CD4-positive, CD25-positive, alpha-beta regulatory T cell (primary cell): ENCODE results near the gene ONECUT2. TPM values are rescaled to one million over a fixed set of nuclear protein-coding genes. Genes with fewer than 3 reads are reported as not detected.

ENCODE experiments used
- ATAC-seq, 2 donors: fragments of 150-1000 bp; cut with Tn5 transposase; one replicate each; pipeline ENCODE4 v1.10.0; 2021; ENCODE audit warnings: low read depth in 2 of 2, moderate number of reproducible peaks in 2 of 2, moderate library complexity in 1 of 2
- DNase-seq, 3 donors: peaks; one replicate each; pipeline versions ENCODE4 v3.0.0 to v3.0.0-alpha.2; 2012 to 2022; ENCODE audit warnings: mixed read lengths in 1 of 3
- H3K27ac ChIP-seq: one replicate; pipeline ENCODE4 v1.7.0; 2013; ENCODE audit warnings: mild to moderate bottlenecking, low read length; ENCODE audit not compliant: insufficient read depth, poor library complexity, severe bottlenecking
- H3K27me3 ChIP-seq: one replicate; pipeline ENCODE4 v1.7.0; 2013; ENCODE audit warnings: low read length; ENCODE audit not compliant: control insufficient read depth, insufficient read depth
- H3K36me3 ChIP-seq: one replicate; pipeline ENCODE4 v1.7.0; 2013; ENCODE audit warnings: mild to moderate bottlenecking, low read length, moderate library complexity; ENCODE audit not compliant: control insufficient read depth, insufficient read depth
- H3K4me1 ChIP-seq: 2 replicates; pipeline ENCODE4 v1.7.0; 2013; ENCODE audit warnings: mild to moderate bottlenecking, low read length; ENCODE audit not compliant: insufficient read depth, control insufficient read depth, poor library complexity, severe bottlenecking
- H3K4me3 ChIP-seq: one replicate; pipeline ENCODE4 v1.7.0; 2013; ENCODE audit warnings: low read depth, mild to moderate bottlenecking, low read length, moderate library complexity
- H3K9me3 ChIP-seq, 2 experiments: 1 replicate in 1 of 2; 2 replicates in 1 of 2; pipeline ENCODE4 v1.7.0; 2013; ENCODE audit warnings: low read length in 2 of 2, mild to moderate bottlenecking in 1 of 2, moderate library complexity in 1 of 2; ENCODE audit not compliant: control insufficient read depth in 2 of 2
- H3K27ac Mint-ChIP-seq, 3 donors: one replicate each; pipeline ENCODE4 v1.8.0; 2020 to 2022; ENCODE audit warnings: mild to moderate bottlenecking in 3 of 3, mixed read lengths in 3 of 3, moderate library complexity in 2 of 3
- H3K27me3 Mint-ChIP-seq: one replicate; pipeline ENCODE4 v1.8.0; 2022; ENCODE audit warnings: mild to moderate bottlenecking, mixed read lengths
- H3K36me3 Mint-ChIP-seq: one replicate; pipeline ENCODE4 v1.8.0; 2020; ENCODE audit warnings: mixed read lengths
- H3K4me1 Mint-ChIP-seq, 4 donors: one replicate each; pipeline ENCODE4 v1.8.0; 2020 to 2022; ENCODE audit warnings: mixed read lengths in 4 of 4, mild to moderate bottlenecking in 1 of 4
- H3K4me3 Mint-ChIP-seq, 4 donors: one replicate each; pipeline ENCODE4 v1.8.0; 2020 to 2022; ENCODE audit warnings: mild to moderate bottlenecking in 4 of 4, mixed read lengths in 4 of 4, moderate library complexity in 3 of 4
- H3K9me3 Mint-ChIP-seq, 7 donors: one replicate each; pipeline ENCODE4 v1.8.0; 2020 to 2022; ENCODE audit warnings: mixed read lengths in 7 of 7, mild to moderate bottlenecking in 3 of 7, moderate library complexity in 2 of 7
- polyA plus RNA-seq, 4 donors: library from polyadenylated mRNA; unstranded; fragments of 300-500 nt; fragmentation: Illumina TruSeq; gene quantifications; one replicate each; pipeline ENCODE4 v1.2.3, GENCODE V29; 2021
- total RNA-seq: library from RNA; stranded (reverse); gene quantifications from one replicate; pipeline ENCODE4 v1.2.3, GENCODE V29; 2022

ONECUT2 gene
- total and polyA plus RNA-seq, 5 donors from 2014 or later: not detected

DNA sequence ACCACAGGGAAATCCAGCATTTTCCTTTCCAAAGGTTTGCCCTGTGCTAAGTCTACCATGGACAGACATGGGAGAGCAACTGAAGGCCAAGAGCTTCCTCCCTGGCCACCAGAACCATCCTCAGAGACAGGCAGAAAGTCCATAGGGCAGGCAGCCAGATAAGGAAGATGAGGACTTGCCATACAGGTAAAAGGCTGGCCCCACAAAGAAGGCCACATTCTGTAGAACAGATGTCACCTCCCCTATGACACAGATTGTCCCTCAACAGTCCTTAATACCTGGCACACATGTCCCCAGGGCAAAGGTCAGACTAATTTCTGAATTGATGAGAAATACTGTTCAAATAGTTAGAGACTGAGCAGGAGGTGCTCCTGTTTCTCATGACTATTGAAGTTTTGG lies 99.3 kb downstream of the ONECUT2 start:
- ATAC-seq (no peak), DNase-seq (no peak)
- Mint-ChIP-seq H3K4me3 (peak overlapping the region in 1 of 4 donors; percentile 21), H3K27me3 (peaks cover 12% of the 10 kb centered on the region), H3K36me3 (no peaks in the 10 kb centered on the region), H3K9me3 (no peaks in the 10 kb centered on the region), H3K27ac (no peak overlapping the region), H3K4me1 (no peaks in the 10 kb centered on the region)
- Histone ChIP-seq H3K4me3 (no peak overlapping the region), H3K36me3 (no peaks in the 10 kb centered on the region), H3K9me3 (no peaks in the 10 kb centered on the region), H3K27me3 (no peaks in the 10 kb centered on the region), H3K4me1 (no peaks in the 10 kb centered on the region), H3K27ac (no peak overlapping the region)

DNA sequence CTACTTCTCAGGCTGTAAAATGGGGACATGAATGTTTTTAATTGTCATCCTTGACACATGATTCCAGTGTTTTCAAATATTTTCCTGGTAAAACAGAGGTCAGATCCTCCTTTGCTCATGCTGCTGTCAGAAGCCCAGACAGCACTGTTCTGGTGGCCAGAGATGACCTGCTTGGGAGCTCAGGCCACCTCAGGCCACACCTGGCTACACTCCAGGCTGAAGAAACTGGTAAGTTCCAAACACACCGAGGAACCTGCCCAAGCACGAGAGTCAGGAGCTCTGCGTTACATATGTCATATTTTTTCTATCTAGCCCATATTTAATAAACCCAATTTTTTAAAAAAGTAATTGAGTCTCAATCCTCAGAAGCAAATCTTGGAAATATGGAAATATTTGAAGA lies 103.4 kb downstream of the ONECUT2 start:
- peaks cover 11% of the 10 kb centered on the region for H3K27me3 Mint-ChIP-seq
- no peak overlapping the region for H3K27ac Mint-ChIP-seq

DNA sequence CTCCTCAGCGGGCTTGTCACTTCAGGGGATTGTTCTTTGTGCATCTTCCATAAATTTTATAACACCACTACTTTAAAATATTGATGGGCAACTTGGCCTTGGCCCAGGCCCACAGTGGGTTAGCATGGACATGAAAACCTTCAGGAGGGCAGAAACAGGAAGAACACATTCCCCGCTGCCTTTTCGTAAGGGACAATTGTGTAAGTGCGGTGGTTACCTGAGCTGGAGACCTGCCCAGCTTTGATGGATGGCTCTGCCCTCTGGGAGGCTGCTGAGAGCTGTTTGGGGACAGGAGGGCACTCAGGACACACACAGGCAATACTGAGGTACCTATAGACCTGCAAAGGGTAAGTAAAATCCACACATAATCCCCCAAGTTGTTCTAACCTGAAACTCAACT lies 104.5 kb downstream of the ONECUT2 start:
- DNase-seq: no peak
- no peaks in the 10 kb centered on the region for H3K36me3 ChIP-seq
- H3K9me3 ChIP-seq: no peaks in the 10 kb centered on the region
- H3K27me3 Mint-ChIP-seq: peaks cover 10% of the 10 kb centered on the region
- no peak overlapping the region for H3K4me3 ChIP-seq
- no peak overlapping the region for H3K4me3 Mint-ChIP-seq
- no peak overlapping the region for H3K27ac ChIP-seq
- H3K27ac Mint-ChIP-seq: no peak overlapping the region
- no peaks in the 10 kb centered on the region for H3K36me3 Mint-ChIP-seq
- no peaks in the 10 kb centered on the region for H3K4me1 Mint-ChIP-seq
- no peaks in the 10 kb centered on the region for H3K27me3 ChIP-seq
- ATAC-seq: no peak
- H3K9me3 Mint-ChIP-seq: no peaks in the 10 kb centered on the region
- H3K4me1 ChIP-seq: no peaks in the 10 kb centered on the region

More for the DNA sequence above, 103.4 kb downstream of the ONECUT2 start:
- Histone ChIP-seq H3K27ac (no peak overlapping the region), H3K4me1 (no peaks in the 10 kb centered on the region), H3K36me3 (no peaks in the 10 kb centered on the region), H3K9me3 (no peaks in the 10 kb centered on the region), H3K27me3 (no peaks in the 10 kb centered on the region), H3K4me3 (no peak overlapping the region)
- Mint-ChIP-seq H3K4me1 (no peaks in the 10 kb centered on the region), H3K4me3 (no peak overlapping the region), H3K36me3 (no peaks in the 10 kb centered on the region), H3K9me3 (no peaks in the 10 kb centered on the region)
- DNase-seq (no peak), ATAC-seq (no peak)

Other genes with a start within 250 kb of the ONECUT2 start
- gene ST8SIA3, start 82.8 kb upstream of the ONECUT2 start, total RNA-seq: not detected
- gene ST8SIA3, start 82.8 kb upstream of the ONECUT2 start, polyA plus RNA-seq: not detected
- gene FECH, start 151.3 kb downstream of the ONECUT2 start, total RNA-seq: 11.2 TPM
- gene FECH, start 151.3 kb downstream of the ONECUT2 start, polyA plus RNA-seq: 10 to 100 TPM; 13.1 to 20.2 (median 16.4) TPM
- 84.7 TPM for gene NARS1, start 186.5 kb downstream of the ONECUT2 start, total RNA-seq
- 10 to 100 TPM; 37.7 to 59.9 (median 48.9) TPM for gene NARS1, start 186.5 kb downstream of the ONECUT2 start, polyA plus RNA-seq